ENCODE data around the gene CPLX4. TPM values are rescaled to one million over a fixed set of nuclear protein-coding genes. Genes with fewer than 3 reads are reported as not detected.

CPLX4 gene
- total and polyA plus RNA-seq, 2 of the 8 experiments (the other 6 are each of a cell fraction or from before 2014, with no cell fraction given): not detected

GRCh38 chr18:59272891-59273758 lies 45.3 kb downstream of the CPLX4 start, which contains the start of gene RAX (continued):
- TF ChIP-seq RNF2 (IDR thresholded peaks at IDR 0.05; ENCODE audit: borderline replicate concordance, low read depth, low read length, missing control alignments, poor library complexity, severe bottlenecking): peak; percentile 45
- TF ChIP-seq SP4 (IDR thresholded peaks at IDR 0.05; ENCODE audit: low read length): no peak
- TF ChIP-seq BCL11A (IDR thresholded peaks at IDR 0.05; ENCODE audit: low read depth in 2 of 2, low read length in 2 of 2): no peak
- no peak for TF ChIP-seq POU5F1 (IDR thresholded peaks at IDR 0.05; ENCODE audit: low read depth, low read length)
- TF ChIP-seq NRF1 (IDR thresholded peaks at IDR 0.05; ENCODE audit: low read depth, low read length): no peak
- peak; percentile 81 for TF ChIP-seq SP1 (IDR thresholded peaks at IDR 0.05; ENCODE audit: low read depth, low read length)
- TF ChIP-seq E2F6 (IDR thresholded peaks at IDR 0.05): peak; percentile 99
- no peak for TF ChIP-seq HDAC6 (IDR thresholded peaks at IDR 0.05; ENCODE audit: low read depth, low read length)
- TF ChIP-seq MAFK (IDR thresholded peaks at IDR 0.05; ENCODE audit: low read depth, low read length): no peak
- no peak for TF ChIP-seq SUZ12 (IDR thresholded peaks at IDR 0.05; ENCODE audit: low read length)
- no peak for TF ChIP-seq TAF7 (optimal IDR thresholded peaks at IDR 0.05; ENCODE audit: borderline replicate concordance, low read depth, low read length)
- TF ChIP-seq TEAD4 (IDR thresholded peaks at IDR 0.05; ENCODE audit: low read depth, low read length): 0 out of 2 replicates have a peak, but pooled peaks have one; percentile 16
- peak; percentile 48; the same call in 1 of the 2 replicates for TF ChIP-seq TBP (IDR thresholded peaks at IDR 0.05; ENCODE audit: low read depth, low read length)
- peak; percentile 35 for TF ChIP-seq EZH2 (IDR thresholded peaks at IDR 0.05; ENCODE audit: low read depth, low read length, severe bottlenecking)
- TF ChIP-seq KDM1A (IDR thresholded peaks at IDR 0.05; ENCODE audit: borderline replicate concordance, low read length): 0 out of 2 replicates have a peak, but pooled peaks have one; percentile 71
- peak; percentile 79 for TF ChIP-seq ASH2L (IDR thresholded peaks at IDR 0.05; ENCODE audit: low read length)
- TF ChIP-seq TCF12 (IDR thresholded peaks at IDR 0.05; ENCODE audit: low read depth, low read length): 0 out of 2 replicates have a peak, but pooled peaks have one; percentile 56
- TF ChIP-seq SP2 (IDR thresholded peaks at IDR 0.05; ENCODE audit: low read length): no peak
- TF ChIP-seq CTBP2 (IDR thresholded peaks at IDR 0.05; ENCODE audit: borderline replicate concordance, insufficient read depth, insufficient read length, low read length): peak; percentile 32
- TF ChIP-seq SIRT6 (IDR thresholded peaks at IDR 0.05; ENCODE audit: low read length): no peak
- peak; percentile 84 for TF ChIP-seq RBBP5 (IDR thresholded peaks at IDR 0.05; ENCODE audit: borderline replicate concordance, low read depth, low read length)
- TF ChIP-seq KDM4A (IDR thresholded peaks at IDR 0.05; ENCODE audit: low read depth, low read length, severe bottlenecking): peak; percentile 93
- no peak for TF ChIP-seq CHD2 (IDR thresholded peaks at IDR 0.05; ENCODE audit: low read length)
- TF ChIP-seq CEBPB (IDR thresholded peaks at IDR 0.05; ENCODE audit: low read depth, low read length): no peak

Measured in H1 (cell line).